NB4 (cell line): Measurements from ENCODE around the gene COL23A1.

Experiments used
- POLR2A ChIP-seq: IDR thresholded peaks from 2 replicates; pipeline ENCODE4 v1.6.1; 2011; ENCODE audit warnings: mild to moderate bottlenecking; ENCODE audit not compliant: insufficient read length; ENCODE audit errors: extremely low read depth
- TF ChIP-seq, protein P1 (sequence below): IDR thresholded peaks from one replicate; pipeline ENCODE4 v1.5.1; 2012; ENCODE audit warnings: low read depth, low read length

DNA sequence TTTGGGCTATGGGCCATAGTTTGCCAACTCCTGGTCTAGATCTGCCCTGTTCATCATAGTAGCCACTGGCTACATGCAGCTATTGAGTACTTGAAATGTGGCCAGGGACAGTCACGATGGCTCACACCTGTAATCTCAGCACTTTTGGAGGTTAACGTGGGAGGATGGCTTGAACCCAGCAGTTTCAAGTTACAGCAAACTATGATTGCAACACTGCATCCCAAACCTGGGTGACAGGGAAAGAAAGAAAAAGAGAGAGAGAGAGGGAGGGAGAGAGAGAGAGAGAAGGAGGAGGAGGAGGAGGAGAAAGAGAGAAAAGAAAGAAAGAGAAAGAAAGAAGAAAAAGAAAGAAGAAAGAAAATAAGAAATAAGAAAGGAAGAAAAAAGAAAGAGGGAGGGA lies 397.9 kb downstream of the COL23A1 start:
- TF ChIP-seq, protein P1, sequence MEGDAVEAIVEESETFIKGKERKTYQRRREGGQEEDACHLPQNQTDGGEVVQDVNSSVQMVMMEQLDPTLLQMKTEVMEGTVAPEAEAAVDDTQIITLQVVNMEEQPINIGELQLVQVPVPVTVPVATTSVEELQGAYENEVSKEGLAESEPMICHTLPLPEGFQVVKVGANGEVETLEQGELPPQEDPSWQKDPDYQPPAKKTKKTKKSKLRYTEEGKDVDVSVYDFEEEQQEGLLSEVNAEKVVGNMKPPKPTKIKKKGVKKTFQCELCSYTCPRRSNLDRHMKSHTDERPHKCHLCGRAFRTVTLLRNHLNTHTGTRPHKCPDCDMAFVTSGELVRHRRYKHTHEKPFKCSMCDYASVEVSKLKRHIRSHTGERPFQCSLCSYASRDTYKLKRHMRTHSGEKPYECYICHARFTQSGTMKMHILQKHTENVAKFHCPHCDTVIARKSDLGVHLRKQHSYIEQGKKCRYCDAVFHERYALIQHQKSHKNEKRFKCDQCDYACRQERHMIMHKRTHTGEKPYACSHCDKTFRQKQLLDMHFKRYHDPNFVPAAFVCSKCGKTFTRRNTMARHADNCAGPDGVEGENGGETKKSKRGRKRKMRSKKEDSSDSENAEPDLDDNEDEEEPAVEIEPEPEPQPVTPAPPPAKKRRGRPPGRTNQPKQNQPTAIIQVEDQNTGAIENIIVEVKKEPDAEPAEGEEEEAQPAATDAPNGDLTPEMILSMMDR, result no peak
- no peak for TF ChIP-seq POLR2A
